GM21381 (cell line): ENCODE measurements around the gene VIPR1.

ENCODE experiments used
- ATAC-seq: cut with Tn5 transposase; IDR thresholded peaks from one replicate; pipeline ENCODE4 v1.9.1; 2021; ENCODE audit warnings: mild to moderate bottlenecking, moderate library complexity; ENCODE audit not compliant: unreplicated experiment

VIPR1 gene

GRCh38 chr3:42502429-42503250, at the start of gene VIPR1:
Gene VIPR1, plus strand, starts transcription at chr3:42502643. Its CDS starts 93 bp downstream, at chr3:42502736.
- ATAC-seq, result peak; percentile 91

- no peak for ATAC-seq
Observed at GRCh38 chr3:42456211-42456610, 46.2 kb upstream of the VIPR1 start.

GRCh38 chr3:42459151-42459550, 43.3 kb upstream of the VIPR1 start:
- no peak for ATAC-seq

GRCh38 chr3:42461762-42462161, 40.7 kb upstream of the VIPR1 start:
- no peak for ATAC-seq

- ATAC-seq, result no peak
Observed at GRCh38 chr3:42463093-42463492, 39.4 kb upstream of the VIPR1 start.

- no peak for ATAC-seq
Observed at GRCh38 chr3:42468111-42468510, 34.3 kb upstream of the VIPR1 start.

GRCh38 chr3:42472555-42472954, 29.9 kb upstream of the VIPR1 start:
- ATAC-seq, result no peak

- ATAC-seq, result no peak
Observed at GRCh38 chr3:42473083-42473932, 29.1 kb upstream of the VIPR1 start.

- no peak for ATAC-seq
Observed at GRCh38 chr3:42476225-42477125, 26.0 kb upstream of the VIPR1 start.

GRCh38 chr3:42477696-42478095, 24.7 kb upstream of the VIPR1 start:
- ATAC-seq, result no peak

- ATAC-seq, result no peak
Observed at GRCh38 chr3:42478830-42479229, 23.6 kb upstream of the VIPR1 start.

GRCh38 chr3:42486814-42487565, 15.5 kb upstream of the VIPR1 start:
- ATAC-seq, result no peak

GRCh38 chr3:42488687-42489086, 13.8 kb upstream of the VIPR1 start:
- ATAC-seq, result no peak

GRCh38 chr3:42489116-42489936, 13.1 kb upstream of the VIPR1 start:
- no peak for ATAC-seq

- ATAC-seq, result no peak
Observed at GRCh38 chr3:42489937-42490227, 12.6 kb upstream of the VIPR1 start.

GRCh38 chr3:42490243-42490642, 12.2 kb upstream of the VIPR1 start:
- ATAC-seq, result peak; percentile 97

- ATAC-seq, result no peak
Observed at GRCh38 chr3:42491881-42492507, 10.4 kb upstream of the VIPR1 start.

GRCh38 chr3:42492508-42493080, 9.8 kb upstream of the VIPR1 start:
- ATAC-seq, result no peak
